ENCODE data around the gene KCNK16. TPM values are rescaled to one million over a fixed set of nuclear protein-coding genes. Genes with fewer than 3 reads are reported as not detected.

The KCNK16 gene
- total and polyA plus RNA-seq, 11 donors = not detected

GRCh38 chr6:39310542-39310941, 12.0 kb downstream of the KCNK16 start:
- no peaks in the 10 kb centered on the region for H3K9me3 ChIP-seq
- H3K27me3 ChIP-seq = peaks cover 17 to 60% (median 41%) of the 10 kb centered on the region in 9 donors
- ATAC-seq = no peak
- 31 to 65% (median 61%) methylated on average over 2 to 4 of the region's 4 CpGs for WGBS, 4 donors
- H3K4me1 ChIP-seq = peaks cover 0 to 17% (median 10%) of the 10 kb centered on the region in 12 donors
- DNase-seq = no peak
- no peak overlapping the region for H3K27ac ChIP-seq
- H3K4me3 ChIP-seq = no peak overlapping the region
- TF ChIP-seq POLR2A (IDR thresholded peaks at IDR 0.05) (no peak), CTCF (IDR thresholded peaks at IDR 0.05) (no peak)
- no peaks in the 10 kb centered on the region for H3K36me3 ChIP-seq
- intact Hi-C loops (cut with DNase I) = loop anchor here in 5 of 10 donors (1.0 to 5.0 kb wide), 4 partner anchors 338 to 438 kb away; no protein-coding TSS in a partner anchor

- intact Hi-C loops (cut with DNase I) = loop anchor here in 8 of 10 donors (1.0 to 10.0 kb wide), 8 partner anchors 143 to 438 kb away; no protein-coding TSS in a partner anchor
- Histone ChIP-seq H3K36me3 (no peaks in the 10 kb centered on the region), H3K4me1 (peaks cover 0 to 17% (median 10%) of the 10 kb centered on the region in 12 donors), H3K27me3 (peaks cover 17 to 55% (median 39%) of the 10 kb centered on the region in 9 donors), H3K9me3 (peaks cover 0 to under 1% (median 0%) of the 10 kb centered on the region in 12 donors), H3K4me3 (no peak overlapping the region), H3K27ac (no peak overlapping the region)
- 29 to 51% (median 38%) methylated on average over 6 to 7 of the region's 7 CpGs for WGBS, 4 donors
- DNase-seq (peak; percentile 50 to 82 (median 68)), ATAC-seq (peak in 3 of 4 donors; percentile 73 to 87 (median 79))
- TF ChIP-seq CTCF (IDR thresholded peaks at IDR 0.05) (peak; percentile 77 to 89 (median 84)), POLR2A (IDR thresholded peaks at IDR 0.05) (no peak)
These were observed 12.5 kb downstream of the KCNK16 start for GRCh38 chr6:39309942-39310531.

GRCh38 chr6:39307462-39307861, 15.0 kb downstream of the KCNK16 start:
- intact Hi-C loops (cut with DNase I) = loop anchor here in 4 of 10 donors (5.0 to 10.0 kb wide), 4 partner anchors 223 to 435 kb away; no protein-coding TSS in a partner anchor
- H3K4me3 ChIP-seq = no peak overlapping the region
- no peak for DNase-seq
- H3K27me3 ChIP-seq = peaks cover 4 to 35% (median 14%) of the 10 kb centered on the region in 9 donors
- no peak overlapping the region for H3K27ac ChIP-seq
- TF ChIP-seq CTCF (IDR thresholded peaks at IDR 0.05) = no peak
- no peak for TF ChIP-seq POLR2A (IDR thresholded peaks at IDR 0.05)
- WGBS, 4 donors = 80 to 84% (median 82%) methylated on average over 3 of the region's 3 CpGs
- no peak for ATAC-seq
- H3K4me1 ChIP-seq = peaks cover 0 to 5% (median 0%) of the 10 kb centered on the region in 12 donors
- H3K36me3 ChIP-seq = no peaks in the 10 kb centered on the region
- peaks cover 0 to 3% (median 0%) of the 10 kb centered on the region in 12 donors for H3K9me3 ChIP-seq

- TF ChIP-seq CTCF (IDR thresholded peaks at IDR 0.05) = no peak
- no peak for TF ChIP-seq POLR2A (IDR thresholded peaks at IDR 0.05)
- Histone ChIP-seq H3K27ac (no peak overlapping the region), H3K4me3 (no peak overlapping the region), H3K36me3 (no peaks in the 10 kb centered on the region), H3K27me3 (peaks cover 0 to 23% (median 0%) of the 10 kb centered on the region in 9 donors), H3K4me1 (peaks cover 0 to 5% (median 0%) of the 10 kb centered on the region in 12 donors), H3K9me3 (peaks cover 0 to 3% (median 0%) of the 10 kb centered on the region in 12 donors)
- intact Hi-C loops (cut with DNase I) = loop anchor here (5.0 to 10.0 kb wide), 6 partner anchors 138 to 433 kb away; no protein-coding TSS in a partner anchor
- no peak for ATAC-seq
- DNase-seq = no peak
These were observed 17.6 kb downstream of the KCNK16 start for GRCh38 chr6:39304951-39305350.

Data from heart left ventricle (tissue), 16 donors.